Measurements from ENCODE around the gene ENDOU.
A peak's percentile ranks its signal among the peaks of the same experiment; 100 is the strongest.

ENDOU gene, protein sequence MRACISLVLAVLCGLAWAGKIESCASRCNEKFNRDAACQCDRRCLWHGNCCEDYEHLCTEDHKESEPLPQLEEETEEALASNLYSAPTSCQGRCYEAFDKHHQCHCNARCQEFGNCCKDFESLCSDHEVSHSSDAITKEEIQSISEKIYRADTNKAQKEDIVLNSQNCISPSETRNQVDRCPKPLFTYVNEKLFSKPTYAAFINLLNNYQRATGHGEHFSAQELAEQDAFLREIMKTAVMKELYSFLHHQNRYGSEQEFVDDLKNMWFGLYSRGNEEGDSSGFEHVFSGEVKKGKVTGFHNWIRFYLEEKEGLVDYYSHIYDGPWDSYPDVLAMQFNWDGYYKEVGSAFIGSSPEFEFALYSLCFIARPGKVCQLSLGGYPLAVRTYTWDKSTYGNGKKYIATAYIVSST

DNA sequence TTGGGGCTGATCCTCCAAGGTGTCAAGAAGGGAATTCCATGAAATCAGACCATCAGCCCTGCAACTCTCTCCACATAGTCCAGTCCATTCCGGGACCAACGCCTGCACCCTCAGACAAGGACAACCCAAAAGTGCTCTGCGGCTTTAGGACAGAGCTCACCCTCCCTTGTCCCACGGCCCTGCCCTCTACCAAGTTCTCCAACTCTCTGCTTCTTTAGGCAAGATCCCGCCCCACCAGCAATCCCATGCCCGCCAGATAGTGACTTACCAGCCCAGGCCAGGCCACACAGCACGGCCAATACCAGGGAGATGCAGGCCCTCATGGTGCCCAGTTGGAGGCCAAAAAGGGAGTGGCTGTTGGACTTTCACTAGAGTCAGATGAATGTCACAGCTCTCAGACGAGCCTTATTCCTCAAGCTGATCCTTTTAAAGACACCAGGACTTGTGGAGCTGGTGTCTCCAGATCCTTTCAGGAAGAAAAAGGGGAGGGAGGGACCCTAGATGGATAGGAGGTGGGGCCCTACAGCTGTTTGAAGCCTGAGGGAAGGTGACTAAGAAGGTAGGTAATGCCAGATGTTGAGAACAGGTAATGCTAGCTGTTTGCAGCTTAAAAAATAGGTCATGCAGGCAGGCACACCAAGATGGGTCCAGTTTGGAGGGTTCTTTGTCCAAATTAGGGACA lies at the start of gene ENDOU:
TSS of gene ENDOU (minus strand) at position 400 of the 682 bp plus-strand sequence. CDS start at position 323, 77 bp downstream.
- ATAC-seq: no peak

DNA sequence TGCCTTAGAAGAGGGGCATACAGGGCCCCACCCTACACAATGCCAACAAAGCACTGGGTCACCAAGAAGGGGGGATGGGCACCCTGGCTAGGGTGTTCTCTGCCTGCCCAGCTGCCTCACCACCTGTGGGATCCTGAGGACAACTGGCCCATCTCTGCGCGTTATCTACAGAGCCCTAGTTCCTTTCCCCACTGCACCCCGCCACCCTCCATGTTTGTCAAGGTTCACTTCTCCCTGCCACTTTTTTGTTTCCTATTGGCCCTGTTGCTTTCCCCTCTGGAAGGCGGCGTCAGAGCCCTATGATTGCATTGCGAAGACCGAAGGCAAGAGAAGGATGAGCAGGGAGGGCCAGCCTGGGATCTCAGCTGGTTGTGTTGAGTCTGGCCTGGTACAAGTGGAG lies 49.4 kb upstream of the ENDOU start:
- no peak for ATAC-seq

DNA sequence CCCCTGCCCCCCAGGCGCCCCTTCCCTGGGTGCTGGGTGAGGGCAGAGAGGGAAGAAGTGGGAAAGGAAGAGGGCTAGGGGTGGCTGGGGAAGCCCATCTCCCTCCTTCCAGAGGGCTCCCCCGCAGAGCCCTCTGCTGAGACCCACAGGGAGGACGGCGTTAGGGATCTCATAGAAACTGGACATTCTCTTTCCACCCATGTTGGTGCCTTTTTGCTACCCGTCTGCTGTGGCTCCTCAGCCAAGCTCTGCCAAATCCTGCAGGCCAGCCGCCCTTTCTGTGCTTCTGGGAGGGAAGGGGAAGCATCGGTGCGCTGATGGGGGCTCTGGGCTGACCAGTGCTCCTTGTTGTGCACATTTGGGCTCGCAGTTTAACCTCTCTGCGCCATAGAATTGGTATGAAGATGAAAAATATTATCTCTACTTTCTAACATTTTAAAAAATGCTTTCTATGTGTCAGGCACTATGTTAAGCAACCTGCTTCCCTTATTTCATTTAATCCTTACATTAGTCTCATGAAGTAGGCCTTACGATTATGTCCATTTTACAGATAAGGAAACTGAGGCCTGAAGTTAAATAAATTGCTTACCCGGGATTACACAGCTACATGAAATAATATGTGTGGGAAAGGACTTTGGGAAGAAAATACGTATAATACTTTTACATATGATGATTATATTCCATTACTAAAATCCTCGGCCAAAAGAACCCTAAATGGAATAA lies 48.7 kb upstream of the ENDOU start:
- ATAC-seq: no peak

DNA sequence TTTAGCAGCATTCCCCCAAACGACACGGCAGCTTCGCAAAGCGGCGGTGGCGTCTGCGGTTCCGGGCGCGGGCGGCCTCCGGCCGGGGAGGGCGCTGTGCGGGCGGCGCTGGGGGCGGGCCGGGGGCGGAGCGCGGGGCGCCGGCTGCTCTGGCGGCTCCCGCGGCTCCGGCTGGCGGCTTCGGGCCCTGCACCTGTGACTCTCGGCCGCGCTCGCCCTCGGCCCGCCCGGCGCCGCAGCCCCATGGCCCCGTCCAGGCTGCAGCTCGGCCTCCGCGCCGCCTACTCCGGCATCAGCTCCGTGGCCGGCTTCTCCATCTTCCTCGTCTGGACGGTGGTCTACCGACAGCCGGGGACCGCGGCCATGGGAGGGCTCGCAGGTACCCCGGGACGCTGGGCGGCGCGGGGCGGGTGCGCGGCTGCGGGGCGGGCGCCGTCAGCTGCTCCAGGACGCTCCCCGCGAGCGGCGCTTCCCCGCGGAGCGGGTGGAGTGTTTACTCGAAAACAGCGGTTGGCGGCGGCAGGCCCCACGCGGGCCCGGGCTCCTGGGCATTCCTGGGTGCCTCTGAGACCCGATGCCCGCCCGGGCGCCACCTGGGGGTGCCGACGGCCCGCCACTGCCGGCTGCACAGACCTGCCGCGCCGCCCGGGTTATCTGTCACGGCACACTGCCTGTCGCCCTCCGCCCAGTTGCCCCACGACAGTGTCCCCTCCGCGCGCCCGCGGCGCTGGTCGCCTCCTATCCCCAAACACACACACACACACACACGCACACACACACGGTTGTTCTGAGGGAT lies 48.0 kb upstream of the ENDOU start, which contains the start of gene SLC48A1:
TSS of gene SLC48A1 (plus strand) at position 177 of the 796 bp plus-strand sequence. CDS start at position 244, 67 bp downstream.
- ATAC-seq: peak; percentile 80 to 85

DNA sequence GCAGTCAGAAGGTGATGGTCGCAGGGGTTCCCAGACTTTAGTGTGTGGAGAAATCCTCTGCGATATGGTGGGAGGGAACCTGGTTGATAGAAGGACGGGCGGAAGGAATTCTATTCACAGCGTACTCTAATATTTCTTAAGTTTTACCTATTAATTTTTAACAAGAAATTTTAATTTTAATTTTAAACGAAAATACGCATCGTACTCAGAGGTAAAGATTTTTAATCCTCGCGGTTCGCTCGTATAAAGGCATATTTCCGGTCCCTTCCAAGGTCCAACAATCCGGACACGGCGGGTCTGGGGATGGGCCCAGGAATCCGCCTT lies 47.4 kb upstream of the ENDOU start:
- ATAC-seq: no peak

DNA sequence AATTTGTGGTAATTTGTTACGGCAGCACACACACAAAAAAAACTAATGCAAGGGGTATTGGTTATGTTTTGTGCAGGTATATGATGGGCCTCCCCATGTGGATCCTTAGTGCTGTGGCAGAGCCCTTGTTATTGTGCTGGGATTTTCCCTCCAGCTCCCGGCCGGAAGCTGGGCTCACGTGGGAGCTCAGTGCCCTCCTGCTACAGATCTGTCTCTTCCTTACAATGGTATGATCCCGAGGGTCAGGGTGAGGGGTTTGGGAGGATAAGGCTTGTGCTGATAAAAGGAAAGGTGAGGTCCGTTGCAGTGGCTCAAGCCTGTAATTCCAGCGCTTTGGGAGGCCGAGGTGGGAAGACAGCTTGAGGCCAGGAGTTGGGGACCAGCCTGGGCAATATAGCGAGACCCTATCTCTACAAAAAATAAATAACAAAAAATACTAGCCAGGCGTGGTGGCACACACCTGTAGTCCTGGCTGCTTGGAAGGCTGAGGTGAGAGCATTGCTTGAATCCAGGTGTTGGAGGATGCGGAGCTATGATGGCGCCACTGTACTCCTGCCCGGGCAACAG lies 46.9 kb upstream of the ENDOU start:
- ATAC-seq: no peak

DNA sequence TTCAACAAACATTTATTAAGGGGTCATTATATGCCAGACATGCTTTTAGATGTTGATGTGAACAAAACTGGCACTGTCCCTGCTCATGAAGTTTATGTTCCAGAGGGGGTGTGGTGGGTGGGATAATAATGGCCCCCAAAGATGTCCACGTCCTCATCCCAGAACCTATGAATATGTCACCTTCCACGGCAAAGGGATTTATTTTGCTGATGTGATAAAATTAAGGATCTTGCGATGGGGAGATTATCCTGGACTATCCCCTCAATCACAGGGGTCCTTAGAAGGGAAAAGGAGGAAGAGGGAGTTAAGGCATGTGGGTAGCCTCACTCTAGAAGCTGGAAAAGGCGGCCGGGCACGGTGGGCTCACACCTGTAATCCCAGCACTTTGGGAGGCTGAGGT lies 46.0 kb upstream of the ENDOU start:
- no peak for ATAC-seq

DNA sequence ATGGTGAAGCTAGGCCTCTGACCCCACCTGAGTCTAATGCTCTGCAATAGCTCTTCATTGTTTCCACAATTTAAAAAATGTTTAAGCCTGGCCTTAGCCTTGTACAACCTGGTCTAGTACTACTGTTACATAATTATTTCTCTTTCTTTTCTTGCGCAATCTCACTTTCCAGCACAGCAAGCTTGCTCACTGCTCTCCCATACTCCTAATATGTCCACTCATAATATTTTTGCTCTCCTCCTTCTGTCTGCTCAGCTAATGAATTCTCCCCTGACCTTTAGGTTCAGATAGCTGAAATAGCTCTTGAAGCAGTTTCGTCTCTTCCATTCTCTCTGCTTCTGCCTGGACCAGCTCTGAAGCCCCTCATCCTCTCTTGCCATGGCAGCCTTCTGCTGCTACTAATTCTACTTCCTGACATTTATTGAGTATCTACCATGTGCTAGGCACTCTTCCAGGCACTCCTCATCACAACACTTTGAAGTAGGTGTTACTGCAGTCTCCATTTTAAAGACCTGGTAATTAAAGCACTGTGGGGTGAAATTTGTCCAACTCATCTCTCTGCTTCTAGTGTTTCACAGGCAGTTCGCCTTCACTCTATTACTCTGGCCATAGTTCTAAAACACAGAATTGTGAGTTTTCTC lies 44.9 kb upstream of the ENDOU start:
- ATAC-seq: no peak

DNA sequence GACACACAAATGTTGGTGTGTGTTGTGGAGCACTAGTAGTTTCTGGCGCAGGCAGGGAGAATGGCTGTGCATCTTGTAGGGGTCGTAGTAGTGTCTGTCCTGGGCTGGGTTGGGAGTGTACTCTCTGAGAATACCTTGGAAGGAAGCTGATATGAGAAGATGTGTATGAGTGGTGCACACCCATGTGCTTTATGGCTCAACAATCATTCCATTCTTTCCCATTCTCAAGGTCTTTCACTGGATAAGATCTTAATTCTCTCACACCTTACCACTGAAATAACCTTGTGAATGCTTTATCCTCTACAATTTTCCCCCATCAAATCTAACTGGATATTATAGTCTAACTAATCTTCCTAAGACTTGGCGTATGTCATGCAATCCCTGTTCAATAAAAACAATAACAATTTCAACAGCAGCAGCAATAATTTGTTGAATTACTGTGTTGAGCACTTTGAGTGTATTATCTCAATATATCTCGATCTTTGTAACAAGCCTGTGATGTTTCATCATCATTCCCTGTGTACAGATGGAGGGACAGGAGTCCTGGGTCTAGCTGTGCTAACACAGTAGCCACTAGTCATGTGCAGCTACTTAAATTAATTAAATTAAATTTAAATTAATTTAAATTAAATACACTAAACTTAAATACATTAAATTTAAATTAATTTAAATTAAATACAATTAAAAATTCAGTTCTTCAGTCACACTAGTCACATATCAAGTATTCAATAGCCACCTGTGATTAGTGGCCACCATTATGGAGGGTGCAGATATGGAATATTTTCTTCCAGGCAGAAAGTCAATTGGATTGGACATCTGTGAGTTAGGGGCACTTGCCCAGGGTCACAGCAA lies 44.2 kb upstream of the ENDOU start:
- ATAC-seq: no peak

DNA sequence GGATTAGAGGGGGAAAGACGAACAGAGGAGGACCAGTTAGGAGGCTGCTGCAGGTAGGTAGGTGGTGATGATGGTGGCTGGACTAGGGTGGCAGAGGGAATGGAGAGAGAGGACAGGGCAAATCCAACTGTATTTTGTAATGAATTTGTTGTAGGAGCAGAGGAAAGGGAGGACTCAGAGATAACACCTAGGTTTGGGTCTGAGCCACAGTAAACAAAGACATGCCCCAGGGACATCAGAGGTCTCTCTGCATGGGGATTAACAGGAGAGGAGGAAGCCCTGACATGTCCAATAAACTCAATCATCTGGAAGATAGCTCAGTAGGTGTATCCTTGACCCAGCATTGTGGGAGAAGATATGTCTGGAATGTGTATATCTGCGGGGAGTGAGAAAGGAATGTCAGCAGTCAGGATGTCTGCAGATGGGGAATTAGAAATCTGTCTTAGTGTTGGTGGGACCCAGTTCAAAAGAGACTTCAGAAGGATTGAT lies 43.1 kb upstream of the ENDOU start:
- ATAC-seq: no peak

DNA sequence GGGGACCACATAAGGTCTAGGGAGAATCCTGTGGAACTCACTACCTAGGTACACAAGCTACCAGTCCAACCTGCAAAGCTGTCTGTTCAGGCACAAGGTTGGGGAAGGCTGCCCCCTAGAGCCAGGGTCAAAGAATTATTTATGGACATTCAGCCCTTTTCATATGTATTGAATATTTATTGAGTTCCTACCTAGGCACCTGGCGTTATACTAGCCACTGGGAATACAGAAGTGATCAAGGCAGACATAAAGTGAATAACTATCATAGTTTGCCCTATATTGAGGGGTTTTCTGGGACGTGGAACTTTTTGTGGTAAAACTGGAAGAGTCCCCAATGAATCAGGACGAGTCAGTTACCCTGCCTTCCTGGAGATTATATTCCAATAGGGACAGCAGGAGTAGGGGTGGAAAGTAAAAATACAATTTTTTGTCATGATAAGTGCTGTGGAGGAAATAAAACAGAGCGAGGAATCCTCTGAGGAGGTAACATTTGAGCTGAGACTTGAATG lies 42.0 kb upstream of the ENDOU start:
- ATAC-seq: peak; percentile 51 to 72

DNA sequence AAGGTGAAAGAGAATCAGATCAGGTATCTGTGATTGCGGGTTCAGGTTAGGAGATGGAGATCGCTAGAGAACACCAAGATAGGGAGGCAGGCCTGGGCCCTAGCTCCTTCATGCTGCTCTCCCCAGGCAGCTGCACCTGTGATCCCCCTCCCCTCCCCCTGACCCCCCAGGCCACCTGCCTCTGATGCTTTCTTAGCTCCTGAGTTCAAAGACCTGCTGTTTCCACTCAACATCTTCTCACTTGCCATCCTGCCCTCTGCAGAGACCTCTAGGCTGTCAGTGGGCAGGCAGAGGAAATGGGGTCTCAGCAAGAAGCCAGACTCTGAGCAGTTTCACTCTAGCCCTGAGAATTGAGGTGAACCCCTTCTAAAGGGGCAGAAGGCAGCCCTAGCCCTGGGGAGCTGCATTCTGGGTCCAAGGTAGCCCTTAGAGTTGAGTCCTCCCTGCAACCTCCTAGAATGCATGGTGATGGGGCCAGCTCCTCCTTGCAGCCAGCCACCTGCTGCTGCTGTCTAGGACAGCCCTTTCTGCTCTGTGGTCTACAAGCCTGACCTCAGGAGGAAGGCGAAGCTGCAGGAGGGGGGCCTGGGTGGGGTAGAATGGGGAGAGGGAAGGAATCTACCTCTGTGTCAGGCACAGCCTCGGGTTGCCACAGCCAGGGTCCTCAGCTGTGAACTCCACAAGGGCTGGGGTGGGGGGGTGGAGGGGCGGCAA lies 41.4 kb upstream of the ENDOU start:
- ATAC-seq: no peak

DNA sequence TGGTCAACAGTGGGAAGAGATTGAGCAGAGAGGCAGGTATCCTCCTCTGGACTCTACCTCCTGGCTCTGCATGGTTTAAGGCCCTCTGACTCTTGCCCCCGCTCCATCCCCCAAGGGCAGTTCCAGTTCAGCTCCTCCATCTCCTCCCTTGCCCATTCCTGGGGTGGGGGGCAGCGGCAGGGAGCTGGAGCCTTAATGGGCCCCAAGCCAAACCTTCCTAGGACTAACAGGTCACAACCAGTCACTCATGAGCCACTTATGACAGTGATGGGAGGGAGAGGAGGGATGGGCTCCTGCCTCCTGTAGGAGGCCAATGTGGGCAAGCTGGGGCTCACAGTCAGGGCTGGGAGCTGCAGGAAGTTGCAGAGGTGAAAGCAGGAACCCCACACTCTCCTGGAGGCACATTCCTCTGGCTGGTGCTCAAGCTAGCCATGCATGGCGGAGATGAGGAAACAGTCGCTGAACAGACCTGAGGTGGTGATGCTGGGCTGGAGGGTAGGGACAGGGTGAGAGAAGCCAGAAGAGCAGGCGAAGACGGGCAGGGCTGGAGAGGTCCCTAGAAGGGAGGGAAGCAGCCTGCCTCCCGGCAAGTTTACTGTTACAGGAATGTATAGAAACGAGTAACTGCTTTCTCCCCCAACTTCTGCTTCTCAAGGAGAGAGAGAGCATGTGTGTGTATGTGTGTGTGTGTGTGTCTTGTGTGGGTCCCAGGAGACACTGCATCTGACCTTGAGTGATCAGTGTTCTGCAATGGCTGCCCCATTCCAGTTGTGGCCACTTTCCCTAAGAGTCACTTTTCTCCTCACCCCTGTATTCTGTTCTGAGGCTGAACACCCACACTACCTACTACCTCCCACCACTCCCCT lies 38.4 kb upstream of the ENDOU start:
- ATAC-seq: no peak

DNA sequence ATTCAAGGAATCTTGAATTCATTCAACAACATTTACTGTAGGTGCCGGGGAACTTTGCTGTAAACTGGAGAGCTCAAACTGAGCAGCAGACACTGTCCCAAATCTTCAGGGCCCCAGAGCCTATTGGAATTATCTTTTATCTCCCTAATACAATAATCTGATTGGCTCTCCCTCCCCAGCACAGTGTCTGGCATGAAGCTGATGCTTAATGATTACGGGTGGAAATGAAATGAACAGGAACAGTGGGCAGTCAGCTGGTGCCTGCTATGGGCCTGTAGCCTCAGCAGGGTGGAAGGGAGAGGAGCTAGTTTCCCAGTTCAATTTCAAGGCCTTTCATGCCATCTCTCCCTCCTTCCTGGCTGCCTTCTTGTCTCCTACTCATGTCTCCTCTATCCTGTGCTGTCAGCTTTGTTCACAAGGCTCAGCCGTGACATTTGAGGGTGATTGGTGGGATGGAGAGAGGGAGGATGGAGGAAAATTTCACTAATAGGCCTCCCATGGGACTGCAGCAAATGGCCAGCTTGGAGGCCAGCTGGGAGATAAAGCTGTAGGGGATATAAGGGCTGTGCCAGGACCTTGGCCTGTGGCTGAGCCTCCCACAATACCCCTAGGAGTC lies 37.7 kb upstream of the ENDOU start:
- no peak for ATAC-seq

DNA sequence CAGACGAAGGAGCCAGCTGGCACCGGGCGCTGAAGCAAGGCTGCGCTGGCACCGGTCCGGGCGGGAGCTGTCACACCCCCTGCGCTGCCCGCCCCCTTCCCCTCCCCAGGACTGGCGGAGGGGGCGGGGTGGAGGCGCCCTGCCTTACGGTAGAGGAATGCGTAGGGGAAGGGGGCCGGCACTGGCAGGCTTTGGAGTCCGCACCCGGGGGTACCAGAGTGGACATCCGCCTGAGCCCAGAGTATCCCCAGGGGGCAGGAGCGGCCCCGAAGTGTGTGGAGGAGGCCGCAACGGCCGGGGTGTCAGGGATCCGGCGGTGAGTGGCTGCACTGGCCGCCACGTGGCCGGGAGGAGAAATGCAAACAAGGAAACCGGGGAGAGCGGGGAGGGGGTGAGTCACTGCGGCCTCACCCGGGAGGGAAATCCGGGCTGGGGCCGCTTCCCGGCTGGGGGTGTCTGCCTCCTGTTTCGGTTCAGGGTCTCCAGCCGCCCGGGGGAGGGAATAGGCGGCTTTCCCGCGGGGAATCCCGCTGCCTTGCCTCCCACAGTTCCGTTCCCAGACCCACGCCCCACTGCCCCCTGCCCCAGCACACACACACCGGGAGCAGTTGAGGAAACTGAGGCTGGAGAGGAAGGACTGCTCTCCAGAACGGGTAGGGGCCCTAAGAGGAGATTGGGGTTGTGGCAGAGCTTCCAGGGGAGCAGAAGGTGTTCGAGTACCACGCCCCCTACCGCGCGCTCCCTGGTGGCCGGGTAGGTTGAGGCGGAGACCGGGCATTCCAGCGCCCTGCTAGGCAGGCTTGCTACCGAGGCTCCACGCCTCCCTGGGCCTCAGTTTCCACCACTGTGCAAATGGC lies 33.8 kb upstream of the ENDOU start, which contains the start of gene RAPGEF3:
TSS of gene RAPGEF3 (minus strand) at position 47 of the 857 bp plus-strand sequence. CDS start 324 bp downstream, outside the sequence.
- ATAC-seq: peak; percentile 44 to 60

DNA sequence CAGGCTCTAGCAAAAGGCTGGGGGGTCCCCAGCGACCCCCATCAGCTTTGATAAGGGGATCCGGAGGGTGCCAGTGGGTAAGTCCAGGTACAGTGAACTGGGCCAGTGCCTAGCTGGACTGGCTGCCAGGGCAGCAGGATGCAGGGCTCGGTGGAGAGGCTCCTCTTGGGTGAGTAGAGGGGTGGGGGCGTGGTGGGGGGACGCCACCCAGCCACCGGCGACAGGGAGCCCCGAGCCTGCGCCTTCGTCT lies 33.2 kb upstream of the ENDOU start:
- no peak for ATAC-seq

DNA sequence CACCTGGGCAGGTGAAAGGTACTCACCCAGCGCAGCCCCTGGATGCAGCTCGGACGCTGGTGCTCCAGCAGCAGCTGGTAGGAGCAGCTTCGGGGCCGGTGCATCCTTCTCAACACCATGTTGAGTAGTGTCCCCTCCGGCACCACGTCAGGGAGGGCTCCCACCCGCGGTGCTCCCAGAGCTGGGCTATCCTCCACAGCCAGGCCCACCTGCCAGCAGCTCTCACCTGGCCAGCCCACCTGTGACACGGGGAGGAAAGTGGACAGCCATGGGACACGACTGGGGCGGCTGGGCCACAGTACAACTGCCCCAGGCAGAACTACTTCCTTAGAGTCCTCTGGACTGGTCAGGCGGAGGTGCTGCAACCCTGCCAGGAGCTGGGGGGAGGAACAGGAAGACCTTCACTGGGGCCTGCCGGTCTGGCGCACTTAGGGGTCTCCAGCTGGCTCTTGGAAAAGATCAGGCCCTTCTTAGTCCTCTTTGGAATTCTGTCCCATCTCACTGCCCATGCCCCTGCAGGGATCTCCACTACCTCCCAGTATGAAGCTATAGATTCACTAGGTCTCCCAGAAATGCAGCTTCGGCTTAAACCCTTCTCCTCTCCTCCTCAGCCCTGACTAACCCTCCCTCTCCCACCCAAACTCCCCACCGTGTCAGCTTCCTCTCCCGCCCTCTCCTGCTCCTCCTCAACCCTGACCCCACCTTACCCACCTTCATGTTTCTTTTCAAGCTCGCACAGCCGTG lies 32.7 kb upstream of the ENDOU start:
- no peak for ATAC-seq
